PC-3 (cell line): ENCODE measurements around the gene PRDM1.

Experiments
- CTCF ChIP-seq: fragments of 300-600 bp; sonication (generic); conservative IDR thresholded peaks from 2 replicates; pipeline ENCODE4 v1.5.1; 2017; ENCODE audit warnings: antibody characterized with exemption, low read depth, mild to moderate bottlenecking, low read length
- EZH2 ChIP-seq: fragments of 300-600 bp; sonication (generic); IDR thresholded peaks from one replicate; pipeline ENCODE4 v1.6.1; 2017; ENCODE audit warnings: antibody characterized with exemption, mild to moderate bottlenecking, low read length; ENCODE audit not compliant: unreplicated experiment
- EZH2phosphoT487 ChIP-seq: fragments of 300-600 bp; sonication (generic); IDR thresholded peaks from 2 replicates; pipeline ENCODE4 v1.6.1; 2018; ENCODE audit warnings: mild to moderate bottlenecking, antibody characterized with exemption, low read length, borderline replicate concordance

GRCh38 chr6:106064142-106064541 is 22.0 kb upstream of the PRDM1 start:
- TF ChIP-seq CTCF (no peak), EZH2 (no peak), EZH2phosphoT487 (no peak)
